Ovary (tissue), 9 donors: Measurements from ENCODE around the gene ARPC4. TPM values are rescaled to one million over a fixed set of nuclear protein-coding genes. Genes with fewer than 3 reads are reported as not detected.
"Not testable (repeated sequence)": the region's sequence is repeated elsewhere in the genome, so short reads cannot be mapped to it uniquely, and the experiment has no call there.

ENCODE experiments used
- DNase-seq, 5 donors: peaks; one replicate each; pipeline ENCODE4 v3.0.0-alpha.2; 2019 to 2020
- H3K27ac ChIP-seq, 2 donors: fragments of 200-600 bp; one replicate each; pipeline versions ENCODE4 v1.5.1 to v1.8.0; 2019 to 2022
- H3K27me3 ChIP-seq: fragments of 200-600 bp; one replicate; pipeline ENCODE4 v1.8.0; 2022
- H3K36me3 ChIP-seq: fragments of 200-600 bp; sonication (generic); one replicate; pipeline ENCODE4 v1.5.1; 2019
- H3K4me1 ChIP-seq: one replicate; pipeline ENCODE4 v1.8.1; 2013; ENCODE audit warnings: mild to moderate bottlenecking, moderate library complexity; ENCODE audit not compliant: insufficient read depth
- H3K4me3 ChIP-seq: fragments of 200-600 bp; sonication (generic); one replicate; pipeline ENCODE4 v1.5.1; 2017
- H3K9me3 ChIP-seq, 2 donors: fragments of 200-600 bp in 1 of 2; sonication (generic) in 1 of 2; one replicate each; pipeline versions ENCODE4 v1.5.1 to v1.8.1; 2013 to 2019; ENCODE audit warnings: mild to moderate bottlenecking in 1 of 2, moderate library complexity in 1 of 2
- CTCF ChIP-seq, 3 donors: fragments of 450-650 bp in 2 of 3; fragments of 200-600 bp in 1 of 3; IDR thresholded peaks; one replicate each; pipeline versions ENCODE4 v1.5.1 to v1.8.0; 2016 to 2022; ENCODE audit warnings: antibody characterized with exemption in 3 of 3, mild to moderate bottlenecking in 1 of 3
- EP300 ChIP-seq: sonication (generic); formaldehyde crosslinking; IDR thresholded peaks from one replicate; pipeline ENCODE4 v1.6.1; 2017; ENCODE audit warnings: antibody characterized with exemption
- POLR2A ChIP-seq: fragments of 450-650 bp; IDR thresholded peaks from one replicate; pipeline ENCODE4 v1.6.1; 2017; ENCODE audit warnings: antibody characterized with exemption, mild to moderate bottlenecking, moderate library complexity
- WGBS, 3 donors: extraction: QIAGEN DNeasy Blood & Tissue Kit in 1 of 3; methylation state at CpG; one replicate each; pipeline versions ENCODE4 v1.1.5 to v1.1.7; 2013 to 2017; 5-methylcytosine and 5-hydroxymethylcytosine counted together
- intact Hi-C, 4 donors: fragments of 100-400 bp; cut with DNase I; formaldehyde crosslinking; loops; one replicate each; pipeline versions ENCODE4 v1.11.0 to v1.15.1; 2022 to 2023
- polyA plus RNA-seq, 2 donors: library from polyadenylated mRNA; stranded (reverse); fragments of 200-250 nt in 1 of 2; fragments of 350-450 nt in 1 of 2; fragmentation: Illumina TruSeq in 1 of 2; extraction: RNeasy Lipid Tissue Mini Kit (QIAGEN cat#74804) in 1 of 2; gene quantifications; one replicate each; pipeline ENCODE4 v1.2.3, GENCODE V29; 2013 to 2014
- total RNA-seq, 7 donors: library from RNA; depleted of rRNA in 2 of 7; stranded (reverse); fragments of >200 nt in 2 of 7; fragmentation: NEBNext Ultra II Directional in 3 of 7; extraction: Animal tissue kit (Norgen Biotek cat#: 25700) in 3 of 7; gene quantifications; one replicate each; pipeline versions ENCODE4 v1.1.0 to v1.2.4, GENCODE V29; 2016 to 2023
- donor health status: DM: no; HTN: no; CAD: no; lungs with moderate emphysema.
- donor health status: DM: no; HTN: no; CAD: no.
- donor health status: Bipolar disorder and iron deficiency.
- donor health status: DM: yes; HTN: yes; CAD: no.
- donor health status: DM: no; HTN: no; CAD: no.
- donor health status: DM: yes; HTN: yes; CAD: no.

Gene ARPC4
- total and polyA plus RNA-seq, 9 donors = 58.3 to 189 (median 85.1) TPM

GRCh38 chr3:9770276-9770812 is 22.5 kb upstream of the ARPC4 start:
- intact Hi-C loops = loop anchor here in 2 of 4 donors (2.0 kb wide), 1 partner anchor 22 kb away; the partner anchor contains the start of genes ARPC4 (in 2 of the 2) and TADA3 (in 2 of the 2)
- H3K9me3 ChIP-seq = no peaks in the 10 kb centered on the region
- peak overlapping the region; percentile 57 for H3K4me3 ChIP-seq
- WGBS, 3 donors = 2 to 6% (median 3%) methylated on average over 15 of the region's 15 CpGs
- H3K27me3 ChIP-seq = no peaks in the 10 kb centered on the region
- H3K27ac ChIP-seq = peak overlapping the region; percentile 74 to 92
- DNase-seq = peak; percentile 99 to 100 (median 100)
- no peaks in the 10 kb centered on the region for H3K36me3 ChIP-seq
- TF ChIP-seq CTCF (IDR thresholded peaks at IDR 0.05) = no peak
- no peak for TF ChIP-seq EP300
- TF ChIP-seq POLR2A = no peak
- H3K4me1 ChIP-seq = peaks cover 6% of the 10 kb centered on the region

- not testable (repeated sequence) for H3K4me1 ChIP-seq, H3K4me3 ChIP-seq, H3K27me3 ChIP-seq, DNase-seq, H3K9me3 ChIP-seq, H3K36me3 ChIP-seq
- 56 to 65% (median 60%) methylated on average over 2 of the region's 2 CpGs for WGBS, 3 donors
- intact Hi-C loops = loop anchor here in 2 of 4 donors (2.0 kb wide), 1 partner anchor 22 kb away; the partner anchor contains the start of genes ARPC4 (in 2 of the 2) and TADA3 (in 2 of the 2)
- peak overlapping the region in 1 of 2 donors; percentile 92 for H3K27ac ChIP-seq
Measured at GRCh38 chr3:9771007-9771406, 21.9 kb upstream of the ARPC4 start.

GRCh38 chr3:9776896-9777693 is 15.8 kb upstream of the ARPC4 start:
- no peak overlapping the region for H3K4me3 ChIP-seq
- 61 to 87% (median 85%) methylated on average over 5 of the region's 5 CpGs for WGBS, 3 donors
- no peaks in the 10 kb centered on the region for H3K9me3 ChIP-seq
- DNase-seq = no peak
- no peaks in the 10 kb centered on the region for H3K4me1 ChIP-seq
- no peak overlapping the region for H3K27ac ChIP-seq
- TF ChIP-seq CTCF (IDR thresholded peaks at IDR 0.05) (no peak), POLR2A (no peak), EP300 (no peak)
- H3K27me3 ChIP-seq = no peaks in the 10 kb centered on the region
- intact Hi-C loops = no loop called here
- no peaks in the 10 kb centered on the region for H3K36me3 ChIP-seq

GRCh38 chr3:9777694-9778021 is 15.2 kb upstream of the ARPC4 start:
- Histone ChIP-seq H3K27me3 (no peaks in the 10 kb centered on the region), H3K4me1 (no peaks in the 10 kb centered on the region), H3K27ac (peak overlapping the region in 1 of 2 donors; percentile 20), H3K9me3 (no peaks in the 10 kb centered on the region), H3K36me3 (no peaks in the 10 kb centered on the region), H3K4me3 (no peak overlapping the region)
- DNase-seq = no peak
- intact Hi-C loops = no loop called here
- TF ChIP-seq CTCF (IDR thresholded peaks at IDR 0.05) = no peak
- no peak for TF ChIP-seq POLR2A
- TF ChIP-seq EP300 = no peak
- WGBS, 3 donors = 67 to 93% (median 88%) methylated on average over 1 of the region's 1 CpG
